ENCODE results near the gene CCDC190. TPM values are rescaled to one million over a fixed set of nuclear protein-coding genes. Genes with fewer than 3 reads are reported as not detected.
A peak's percentile ranks its signal among the peaks of the same experiment; 100 is the strongest.

Gene CCDC190
- total and polyA plus RNA-seq, 8 donors, result 0.92 to 2.4 TPM; not detected in 6

- intact Hi-C loops (cut with DNase I; ENCODE audit: low total_unique reads), result no loop called here
- DNase-seq, result peak in 1 of 2 donors; percentile 57
- H3K27me3 ChIP-seq, result no peaks in the 10 kb centered on the region
- no peaks in the 10 kb centered on the region for H3K9me3 ChIP-seq
- peaks cover 0 to 13% (median 10%) of the 10 kb centered on the region in 4 donors for H3K4me1 ChIP-seq
- H3K27ac ChIP-seq, result no peak overlapping the region
- no peak overlapping the region for H3K4me3 ChIP-seq
- WGBS, 5 donors, result 75 to 87% (median 82%) methylated on average over 5 of the region's 5 CpGs
- no peaks in the 10 kb centered on the region for H3K36me3 ChIP-seq
- no peak for TF ChIP-seq POLR2AphosphoS5 (IDR thresholded peaks at IDR 0.05)
- TF ChIP-seq, protein P1, sequence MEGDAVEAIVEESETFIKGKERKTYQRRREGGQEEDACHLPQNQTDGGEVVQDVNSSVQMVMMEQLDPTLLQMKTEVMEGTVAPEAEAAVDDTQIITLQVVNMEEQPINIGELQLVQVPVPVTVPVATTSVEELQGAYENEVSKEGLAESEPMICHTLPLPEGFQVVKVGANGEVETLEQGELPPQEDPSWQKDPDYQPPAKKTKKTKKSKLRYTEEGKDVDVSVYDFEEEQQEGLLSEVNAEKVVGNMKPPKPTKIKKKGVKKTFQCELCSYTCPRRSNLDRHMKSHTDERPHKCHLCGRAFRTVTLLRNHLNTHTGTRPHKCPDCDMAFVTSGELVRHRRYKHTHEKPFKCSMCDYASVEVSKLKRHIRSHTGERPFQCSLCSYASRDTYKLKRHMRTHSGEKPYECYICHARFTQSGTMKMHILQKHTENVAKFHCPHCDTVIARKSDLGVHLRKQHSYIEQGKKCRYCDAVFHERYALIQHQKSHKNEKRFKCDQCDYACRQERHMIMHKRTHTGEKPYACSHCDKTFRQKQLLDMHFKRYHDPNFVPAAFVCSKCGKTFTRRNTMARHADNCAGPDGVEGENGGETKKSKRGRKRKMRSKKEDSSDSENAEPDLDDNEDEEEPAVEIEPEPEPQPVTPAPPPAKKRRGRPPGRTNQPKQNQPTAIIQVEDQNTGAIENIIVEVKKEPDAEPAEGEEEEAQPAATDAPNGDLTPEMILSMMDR (IDR thresholded peaks at IDR 0.05), result no peak
- TF ChIP-seq POLR2A (IDR thresholded peaks at IDR 0.05), result no peak
Measured at GRCh38 chr1:162868972-162869371, 8.0 kb upstream of the CCDC190 start.

- TF ChIP-seq POLR2AphosphoS5 (IDR thresholded peaks at IDR 0.05) (no peak), EP300 (IDR thresholded peaks at IDR 0.05) (no peak), POLR2A (IDR thresholded peaks at IDR 0.05) (no peak)
- TF ChIP-seq, protein P1 (IDR thresholded peaks at IDR 0.05), result no peak
- H3K36me3 ChIP-seq, result no peaks in the 10 kb centered on the region
- intact Hi-C loops (cut with DNase I; ENCODE audit: low total_unique reads), result no loop called here
- H3K4me1 ChIP-seq, result peaks cover 0 to 15% (median 3%) of the 10 kb centered on the region in 4 donors
- no peaks in the 10 kb centered on the region for H3K27me3 ChIP-seq
- peak in 1 of 2 donors; percentile 23 for DNase-seq
- peak overlapping the region in 3 of 5 donors; percentile 1 to 43 (median 14) for H3K27ac ChIP-seq
- no peaks in the 10 kb centered on the region for H3K9me3 ChIP-seq
- 23 to 46% (median 32%) methylated on average over 5 of the region's 5 CpGs for WGBS, 5 donors
- H3K4me3 ChIP-seq, result no peak overlapping the region
Measured at GRCh38 chr1:162861625-162862024, 650 bp upstream of the CCDC190 start.

DNA sequence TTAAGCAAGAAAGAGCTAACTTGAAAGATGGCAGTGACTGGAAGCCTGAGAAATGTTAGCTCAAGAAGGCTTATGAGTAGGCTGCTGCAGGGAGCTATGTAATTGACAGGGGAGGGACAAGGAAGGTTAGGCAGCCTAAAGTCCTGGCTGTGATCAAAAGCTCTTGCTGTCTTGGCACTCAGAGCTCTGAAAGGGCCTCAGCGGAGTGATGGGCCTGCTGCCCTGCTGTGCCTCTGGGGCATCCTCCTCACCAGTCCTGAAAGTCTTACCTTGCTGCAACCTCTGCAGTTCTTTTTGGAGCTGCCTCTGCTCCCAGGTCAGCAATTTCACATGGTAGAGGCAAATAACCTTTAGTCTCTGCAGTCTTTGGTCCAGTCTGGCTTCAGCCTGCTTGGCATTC is 1.8 kb downstream of the CCDC190 start:
- no peaks in the 10 kb centered on the region for H3K9me3 ChIP-seq
- no peak for DNase-seq
- WGBS, 5 donors, result 75 to 100% (median 92%) methylated on average over 1 of the region's 1 CpG
- no peaks in the 10 kb centered on the region for H3K36me3 ChIP-seq
- intact Hi-C loops (cut with DNase I; ENCODE audit: low total_unique reads), result loop anchor here (10.0 kb wide), 1 partner anchor 316 kb away; no protein-coding TSS in a partner anchor
- H3K4me1 ChIP-seq, result peaks cover 0 to 15% (median 5%) of the 10 kb centered on the region in 4 donors
- H3K27me3 ChIP-seq, result no peaks in the 10 kb centered on the region
- TF ChIP-seq EP300 (IDR thresholded peaks at IDR 0.05) (no peak), POLR2AphosphoS5 (IDR thresholded peaks at IDR 0.05) (no peak), POLR2A (IDR thresholded peaks at IDR 0.05) (no peak)
- TF ChIP-seq, protein P1 (IDR thresholded peaks at IDR 0.05), result no peak
- no peak overlapping the region for H3K4me3 ChIP-seq
- H3K27ac ChIP-seq, result no peak overlapping the region

GRCh38 chr1:162857850-162858249 is 3.1 kb downstream of the CCDC190 start:
- Histone ChIP-seq H3K4me3 (no peak overlapping the region), H3K4me1 (peaks cover 0 to 15% (median 5%) of the 10 kb centered on the region in 4 donors), H3K27me3 (no peaks in the 10 kb centered on the region), H3K36me3 (no peaks in the 10 kb centered on the region), H3K9me3 (no peaks in the 10 kb centered on the region), H3K27ac (no peak overlapping the region)
- intact Hi-C loops (cut with DNase I; ENCODE audit: low total_unique reads), result loop anchor here (10.0 kb wide), 1 partner anchor 317 kb away; no protein-coding TSS in a partner anchor
- DNase-seq, result no peak
- TF ChIP-seq, protein P1 (IDR thresholded peaks at IDR 0.05), result no peak
- TF ChIP-seq POLR2A (IDR thresholded peaks at IDR 0.05), result no peak

Data from stomach (tissue), 9 donors.